T-helper 22 cell (primary cell): Measurements from ENCODE around the gene MCAM.

Experiments used
- DNase-seq: peaks from one replicate; pipeline ENCODE4 v3.0.0-alpha.2; 2020; ENCODE audit warnings: low read depth

Gene MCAM

GRCh38 chr11:119307219-119307618, 9.7 kb downstream of the MCAM start:
- no peak for DNase-seq

- DNase-seq, result no peak
Measured at GRCh38 chr11:119306373-119306890, 10.5 kb downstream of the MCAM start.

- no peak for DNase-seq
Measured at GRCh38 chr11:119305556-119306372, 11.2 kb downstream of the MCAM start.

- no peak for DNase-seq
Measured at GRCh38 chr11:119303227-119303718, 13.7 kb downstream of the MCAM start.

- no peak for DNase-seq
Measured at GRCh38 chr11:119300198-119300964, 16.5 kb downstream of the MCAM start.

GRCh38 chr11:119299416-119299815, 17.5 kb downstream of the MCAM start:
- DNase-seq, result no peak

DNA sequence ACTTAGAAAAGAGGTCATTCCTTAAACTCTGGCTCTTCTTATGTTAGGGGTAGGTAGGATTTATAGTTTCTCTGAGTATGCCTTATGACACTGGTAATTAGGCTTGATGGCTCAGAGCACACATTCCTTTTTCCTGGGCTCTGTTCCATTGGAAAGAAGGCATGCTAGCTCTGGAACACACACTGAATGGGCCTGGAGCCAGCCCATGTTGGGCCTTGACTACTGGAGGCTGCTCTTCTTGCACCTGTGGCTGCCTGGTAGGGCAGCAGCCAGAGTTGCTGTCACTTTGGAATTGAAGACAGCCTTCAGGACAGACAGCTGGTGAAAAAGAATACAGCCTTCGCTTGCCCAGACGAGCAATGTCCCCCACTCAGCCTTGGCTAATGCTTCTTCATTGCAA, 18.2 kb downstream of the MCAM start:
- no peak for DNase-seq

DNA sequence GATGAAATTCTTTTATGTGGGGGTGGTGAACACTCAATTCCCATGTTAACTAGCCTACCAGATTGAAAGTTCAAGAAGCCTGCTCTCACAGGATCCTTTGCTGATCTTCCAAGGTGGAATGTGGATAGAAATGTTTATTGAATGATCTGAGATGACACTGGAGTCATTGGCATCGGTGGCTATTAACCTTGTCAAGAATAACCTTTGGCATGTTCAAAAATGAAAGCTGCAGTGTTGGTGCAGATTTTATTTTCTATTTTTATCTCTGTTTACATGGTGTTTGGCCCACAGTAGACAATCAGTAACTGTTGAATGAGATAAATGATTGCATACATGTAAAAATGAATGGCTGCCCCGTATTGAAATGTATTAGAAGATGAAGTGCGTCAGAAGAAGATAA, 19.0 kb downstream of the MCAM start:
- no peak for DNase-seq

GRCh38 chr11:119295178-119295577, 21.8 kb downstream of the MCAM start:
- DNase-seq, result no peak

GRCh38 chr11:119293461-119293860, 23.5 kb downstream of the MCAM start:
- no peak for DNase-seq

DNA sequence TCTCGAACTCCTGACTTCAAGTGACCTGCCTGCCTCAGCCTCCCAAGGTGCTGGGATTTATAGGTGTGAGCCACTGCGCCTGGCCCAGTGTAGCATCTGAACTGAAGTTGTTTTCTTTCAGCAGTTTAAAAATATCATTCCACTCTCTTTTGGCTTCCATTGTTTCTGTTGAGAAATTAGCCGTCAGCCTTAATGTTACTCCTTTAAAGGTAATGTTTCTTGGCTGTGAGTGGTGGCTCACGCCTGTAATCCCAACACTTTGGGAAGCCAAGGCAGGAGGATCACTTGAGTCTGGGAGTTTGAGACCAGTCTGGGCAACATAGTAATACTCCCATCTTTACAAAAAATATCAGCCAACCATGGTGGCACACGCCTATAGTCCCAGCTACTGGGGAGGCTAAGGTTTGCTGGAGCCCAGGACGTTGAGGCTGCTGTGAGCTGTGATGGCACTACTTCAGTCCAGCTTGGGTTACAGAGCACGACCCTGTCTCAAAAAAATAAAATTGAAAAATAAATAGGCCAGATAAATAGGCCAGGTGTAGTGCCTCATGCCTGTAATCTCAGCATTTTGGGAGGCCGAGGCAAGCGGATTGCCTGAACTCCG, 25.9 kb downstream of the MCAM start:
- no peak for DNase-seq

- DNase-seq, result no peak
Measured at GRCh38 chr11:119288219-119288618, 28.7 kb downstream of the MCAM start.

DNA sequence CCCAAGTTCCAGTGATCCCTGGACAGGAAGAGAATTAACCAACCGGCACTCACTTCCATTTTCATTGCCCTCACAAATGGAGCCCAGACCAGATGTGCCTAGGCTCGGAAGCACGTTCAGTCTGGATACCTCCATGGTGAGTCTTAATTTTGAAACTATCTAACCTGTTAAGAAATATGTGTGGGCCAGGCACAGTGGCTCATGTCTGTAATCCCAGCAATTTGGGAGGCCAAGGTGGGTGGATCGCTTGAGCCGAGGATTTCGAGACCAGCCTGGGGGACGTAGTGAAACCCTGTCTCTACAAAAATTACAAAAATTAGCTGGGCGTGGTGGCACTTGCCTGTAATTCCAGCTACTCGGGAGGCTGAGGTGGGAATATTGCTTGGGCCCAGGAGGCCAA, 31.5 kb downstream of the MCAM start:
- no peak for DNase-seq

DNA sequence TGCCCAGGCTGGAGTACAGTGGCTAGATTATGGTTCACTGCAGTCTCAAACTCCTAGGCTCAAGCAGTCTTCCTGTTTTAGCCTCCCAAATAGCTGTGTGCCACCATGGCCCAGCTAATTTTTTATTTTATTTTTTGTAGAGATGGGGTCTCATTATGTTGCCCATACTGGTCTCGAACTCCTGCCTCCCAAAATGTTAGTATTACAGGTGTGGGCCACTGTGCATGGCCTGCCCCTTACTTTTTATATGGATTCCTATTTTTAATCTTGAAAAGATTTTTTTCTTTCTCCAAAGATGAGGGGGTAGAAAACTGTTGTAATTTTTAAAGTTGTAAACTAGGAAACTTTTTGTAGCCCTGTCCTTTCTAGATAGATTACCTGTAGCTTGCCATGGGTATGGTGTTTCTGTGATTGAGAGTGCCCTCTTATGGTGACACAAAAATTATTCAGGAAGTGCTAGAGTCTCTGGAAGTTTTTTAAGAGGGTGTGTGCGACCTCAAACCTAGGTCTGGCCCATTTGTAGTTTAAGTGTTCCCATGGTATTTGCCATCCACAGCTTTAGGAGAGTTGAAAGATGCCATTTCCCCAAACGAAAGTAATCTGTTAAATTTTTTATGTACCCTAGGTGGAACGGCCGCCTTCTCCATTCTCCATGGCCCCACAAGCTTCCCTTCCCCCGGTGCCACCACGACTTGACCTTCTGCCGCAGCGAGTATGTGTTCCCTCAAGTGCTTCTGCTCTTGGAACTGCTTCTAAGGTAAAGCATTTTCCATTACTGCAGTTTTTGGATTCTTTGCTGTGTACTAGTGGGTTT, 32.4 kb downstream of the MCAM start:
- no peak for DNase-seq

- no peak for DNase-seq
Measured at GRCh38 chr11:119282495-119282894, 34.4 kb downstream of the MCAM start.

DNA sequence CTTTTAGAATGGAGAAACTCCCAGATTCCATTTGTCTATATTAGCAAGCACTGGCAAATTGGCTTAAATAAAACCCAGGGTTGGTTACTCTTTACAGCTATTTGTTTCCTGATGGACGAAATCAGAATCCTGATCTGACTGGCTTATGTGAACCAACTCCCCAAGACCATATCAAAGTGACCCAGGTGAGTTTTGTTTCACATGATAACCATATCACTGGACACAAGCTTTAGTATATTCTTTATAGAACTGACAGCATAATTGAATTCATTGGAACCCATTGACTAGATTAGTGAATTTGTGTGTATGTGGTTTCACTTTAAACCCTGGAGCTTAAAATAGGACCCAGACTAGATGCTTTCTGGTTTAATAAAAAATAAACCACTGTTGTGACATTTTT, 39.3 kb downstream of the MCAM start:
- no peak for DNase-seq

DNA sequence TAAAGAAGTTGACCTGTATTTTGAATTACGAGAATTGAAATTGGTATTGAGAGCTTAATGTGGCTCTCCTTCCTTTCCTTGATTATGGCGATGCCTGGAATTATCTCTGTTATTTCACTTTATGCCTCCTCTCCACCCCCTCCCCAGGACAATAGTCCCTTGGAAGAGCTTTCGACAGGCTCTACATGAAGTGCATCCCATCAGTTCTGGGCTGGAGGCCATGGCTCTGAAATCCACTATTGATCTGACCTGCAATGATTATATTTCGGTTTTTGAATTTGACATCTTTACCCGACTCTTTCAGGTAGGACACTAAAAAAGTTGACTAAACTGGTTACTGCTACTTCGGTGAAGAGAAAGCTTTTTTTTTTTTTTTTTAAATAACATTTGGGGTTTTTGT, 43.2 kb downstream of the MCAM start:
- no peak for DNase-seq

DNA sequence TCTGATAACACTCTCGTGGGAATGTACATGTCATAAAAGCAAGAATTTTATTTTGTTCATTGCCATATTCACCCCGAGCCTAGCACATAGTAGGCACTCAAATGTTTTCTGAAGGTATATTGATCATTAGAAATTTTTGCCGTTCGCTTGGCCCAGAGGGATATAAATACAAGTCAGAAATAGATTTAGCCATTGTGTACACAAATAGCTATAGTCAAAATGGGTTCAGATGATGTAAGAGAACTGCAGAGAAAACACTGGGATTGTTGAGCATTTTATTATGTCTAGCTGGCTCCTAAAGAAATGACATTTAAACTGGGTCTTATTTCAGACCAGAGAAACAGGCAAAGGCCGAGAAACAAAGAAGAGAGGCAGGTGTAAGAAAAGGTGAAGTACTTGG, 49.3 kb downstream of the MCAM start:
- DNase-seq, result no peak

DNA sequence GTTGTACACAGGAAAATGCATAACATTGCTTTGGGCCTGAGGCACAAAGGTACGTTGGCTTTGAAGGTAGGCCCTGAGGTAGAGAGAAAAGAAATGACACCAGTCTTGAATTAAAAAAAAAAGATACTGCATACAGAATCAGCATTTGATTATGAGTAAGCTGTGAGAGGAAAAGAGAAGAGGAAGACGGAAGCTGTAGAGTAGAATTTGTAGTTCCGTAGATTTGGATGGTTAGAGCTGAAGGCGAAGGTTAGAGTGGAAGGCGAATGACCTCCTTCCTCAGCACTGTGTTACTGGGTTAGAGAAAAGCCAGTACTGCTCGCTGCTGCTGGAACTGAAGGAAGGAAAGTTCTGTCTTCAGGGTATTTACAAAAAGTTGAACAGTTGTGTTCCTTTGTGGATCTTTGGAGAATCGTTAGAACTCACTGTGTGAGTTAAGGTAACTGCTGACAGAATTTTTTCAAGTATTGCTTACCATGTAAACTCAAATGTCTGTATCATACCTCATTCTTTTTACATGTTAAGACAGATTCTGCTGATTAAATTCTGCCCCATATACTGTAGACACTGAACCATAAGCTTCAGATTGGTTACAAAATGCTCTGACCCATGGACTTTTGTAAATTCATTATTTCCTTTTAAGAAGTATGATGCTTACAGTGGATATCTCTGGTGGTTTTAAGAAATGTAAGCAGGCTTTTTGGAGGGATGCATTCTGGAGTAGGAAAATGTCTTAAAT, 50.2 kb downstream of the MCAM start:
- DNase-seq, result no peak

DNA sequence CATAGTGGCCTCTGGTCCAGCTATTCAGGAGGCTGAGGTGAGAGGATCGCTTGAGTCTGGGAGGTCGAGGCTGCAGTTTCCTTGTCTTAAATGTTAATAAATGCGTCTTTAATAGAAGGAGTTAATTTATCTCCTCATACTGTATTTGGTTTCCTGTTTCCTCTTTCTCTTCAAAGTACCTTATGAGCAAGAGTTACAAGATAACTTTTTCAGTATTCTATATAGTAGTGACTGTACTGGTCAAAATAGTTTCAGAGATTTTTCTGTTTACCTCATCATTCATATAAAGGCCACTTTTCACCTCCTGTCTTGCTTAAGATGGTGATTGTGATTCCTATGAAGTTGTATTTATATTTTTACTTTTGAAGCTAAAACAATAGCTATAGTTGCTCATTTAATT, 50.9 kb downstream of the MCAM start:
- no peak for DNase-seq

- no peak for DNase-seq
Measured at GRCh38 chr11:119263352-119263940, 53.5 kb downstream of the MCAM start.
